PC-9 (cell line): ENCODE results near the gene OXTR. TPM values are rescaled to one million over a fixed set of nuclear protein-coding genes. Genes with fewer than 3 reads are reported as not detected.

ENCODE experiments used
- Bru-seq: library from RNA; stranded (reverse); fragments of 400-500 nt; gene quantifications from one replicate; lab custom pipeline; 2021; lab: Mats Ljungman, UMichigan
- BruChase-seq, 2 experiments: library from RNA; stranded (reverse); fragments of 400-500 nt; gene quantifications; one replicate each; lab custom pipeline; 2021; lab: Mats Ljungman, UMichigan
- BruUV-seq: library from RNA; stranded (reverse); fragments of 400-500 nt; replicated peaks from 2 replicates; lab custom pipeline; 2021; lab: Mats Ljungman, UMichigan
- CTCF ChIA-PET: fragments of 300-600 bp; sonication (Branson Sonifier 250); formaldehyde crosslinking; loops from one replicate; lab custom pipeline; 2022; ENCODE audit warnings: antibody characterized with exemption; lab: Charles Lee
- POLR2A ChIA-PET: fragments of 300-600 bp; sonication (Branson Sonifier 250); formaldehyde crosslinking; loops from one replicate; lab custom pipeline; 2022; ENCODE audit warnings: antibody characterized with exemption; ENCODE audit not compliant: unreplicated experiment; lab: Charles Lee
- DNase-seq, 2 experiments: peaks; one replicate each; pipeline versions ENCODE4 v3.0.0 to v3.0.0-alpha.2; 2015 to 2022; ENCODE audit warnings: mixed read lengths in 1 of 2
- H2AFZ ChIP-seq: fragments of 200-600 bp; sonication (generic); 2 replicates; pipeline ENCODE4 v1.8.1; 2017; ENCODE audit warnings: antibody characterized with exemption
- H3F3A ChIP-seq: fragments of 200-600 bp; sonication (generic); 2 replicates; pipeline ENCODE4 v1.8.1; 2017; ENCODE audit warnings: antibody characterized with exemption, mild to moderate bottlenecking, low read depth; ENCODE audit not compliant: insufficient read depth
- H3K27ac ChIP-seq: fragments of 200-600 bp; sonication (generic); 2 replicates; pipeline ENCODE4 v1.6.1; 2016; ENCODE audit warnings: mixed run types
- H3K27me3 ChIP-seq: fragments of 200-600 bp; sonication (generic); 2 replicates; pipeline ENCODE4 v1.6.1; 2016; ENCODE audit warnings: low read depth, mixed run types; ENCODE audit not compliant: insufficient read depth
- H3K36me3 ChIP-seq: fragments of 200-600 bp; sonication (generic); 2 replicates; pipeline ENCODE4 v1.6.1; 2016; ENCODE audit warnings: low read depth, mixed run types
- H3K4me1 ChIP-seq: fragments of 200-600 bp; sonication (generic); replicated peaks from 2 replicates; pipeline ENCODE4 v1.6.1; 2016; ENCODE audit warnings: mixed run types; ENCODE audit not compliant: insufficient read depth
- H3K4me2 ChIP-seq: fragments of 200-600 bp; sonication (generic); 2 replicates; pipeline ENCODE4 v1.6.1; 2017; ENCODE audit warnings: mixed run types
- H3K4me3 ChIP-seq: fragments of 200-600 bp; sonication (generic); 2 replicates; pipeline ENCODE4 v1.6.1; 2016; ENCODE audit warnings: mixed run types
- H3K79me2 ChIP-seq: fragments of 200-600 bp; sonication (generic); 2 replicates; pipeline ENCODE4 v1.6.1; 2017; ENCODE audit warnings: low read depth, mixed run types
- H3K9me2 ChIP-seq: fragments of 200-600 bp; sonication (generic); 2 replicates; pipeline ENCODE4 v1.8.1; 2017; ENCODE audit warnings: mild to moderate bottlenecking; ENCODE audit not compliant: insufficient read depth
- H3K9me3 ChIP-seq: fragments of 200-600 bp; sonication (generic); 2 replicates; pipeline ENCODE4 v1.8.1; 2016; ENCODE audit warnings: low read depth; ENCODE audit not compliant: insufficient read depth
- H4K20me1 ChIP-seq: fragments of 200-600 bp; sonication (generic); 2 replicates; pipeline ENCODE4 v1.8.1; 2017; ENCODE audit not compliant: insufficient read depth
- EZH2 ChIP-seq: fragments of 200-600 bp; sonication (generic); IDR thresholded peaks from 2 replicates; pipeline ENCODE4 v1.8.0; 2017; ENCODE audit warnings: antibody characterized with exemption, low read depth
- intact Hi-C: fragments of 100-400 bp; cut with micrococcal nuclease; formaldehyde crosslinking; loops from one replicate; pipeline ENCODE4 v1.10.0; 2022; ENCODE audit not compliant: unreplicated experiment
- long read RNA-seq: library from polyadenylated mRNA; stranded (forward); transcript quantifications from one replicate; pipeline ENCODE4 v2.0.0, GENCODE V29; 2022
- total RNA-seq: library from RNA; stranded (reverse); gene quantifications from 2 replicates; pipeline ENCODE4 v1.2.3, GENCODE V29; 2021
- TF ChIP-seq, protein P1 (sequence below): fragments of 200-600 bp; sonication (generic); conservative IDR thresholded peaks from 2 replicates; pipeline ENCODE4 v1.6.1; 2017; ENCODE audit warnings: mixed run types, antibody characterized with exemption, mild to moderate bottlenecking, moderate library complexity

The OXTR gene
- total RNA-seq (3.4 and 6.9 TPM in 2 replicates), Bru-seq, nascent RNA (percentile 37 among the genes with signal in this experiment), BruChase-seq, experiment 1, labeled RNA remaining after a 2-hour chase (percentile 59 among the genes with signal in this experiment), BruChase-seq, experiment 2, labeled RNA remaining after a 6-hour chase (percentile 59 among the genes with signal in this experiment)
- long read RNA-seq, partial matches to known transcripts = 3 of 3 reads
- long read RNA-seq, other reads (novel, unspliced or antisense) = 0 of 3 reads

DNA sequence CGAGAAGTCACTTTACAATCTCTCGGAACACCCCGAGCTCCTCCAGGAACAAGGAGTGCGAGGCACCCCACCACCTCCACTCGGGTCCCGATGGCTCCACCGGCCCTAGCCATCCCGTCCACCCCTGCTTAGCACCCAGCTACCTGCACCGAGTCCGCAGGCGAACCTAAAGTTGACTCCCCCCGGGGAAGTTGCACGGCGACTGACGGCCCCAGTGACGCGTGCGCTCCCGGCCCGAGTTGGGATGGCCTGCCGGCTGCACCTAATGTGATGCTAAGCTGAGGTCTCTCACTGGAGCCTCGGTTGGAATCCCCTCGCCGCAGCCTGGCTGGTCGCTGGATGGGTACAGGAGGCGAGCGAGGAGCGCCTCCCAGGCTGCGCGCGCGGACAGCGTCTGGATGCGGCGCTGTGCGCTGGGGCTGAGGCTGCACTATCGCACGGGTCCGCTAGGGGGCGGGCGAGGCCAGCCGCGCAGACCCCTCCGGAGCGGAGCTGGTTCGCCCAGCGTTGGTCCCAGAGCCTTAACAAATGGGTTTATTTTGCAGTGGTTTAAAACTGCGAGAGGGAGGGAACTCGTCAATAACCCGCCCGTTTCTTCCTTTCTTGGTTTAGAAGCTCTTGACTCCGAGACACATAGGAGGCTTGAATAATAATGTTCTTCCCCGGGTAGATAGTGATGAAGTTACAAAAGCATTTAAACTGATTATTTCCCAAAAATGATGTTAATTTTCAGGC lies at the start of gene OXTR:
TSS of gene OXTR (minus strand) at position 526 of the 735 bp plus-strand sequence. CDS start 1,426 bp downstream, outside the sequence.
- POLR2A ChIA-PET = no interaction called here
- H2AFZ ChIP-seq = peak within 1 kb of the TSS; percentile 80
- no peaks in the 10 kb centered on the region for H3K9me3 ChIP-seq
- no peak for TF ChIP-seq EZH2
- TF ChIP-seq, protein P1, sequence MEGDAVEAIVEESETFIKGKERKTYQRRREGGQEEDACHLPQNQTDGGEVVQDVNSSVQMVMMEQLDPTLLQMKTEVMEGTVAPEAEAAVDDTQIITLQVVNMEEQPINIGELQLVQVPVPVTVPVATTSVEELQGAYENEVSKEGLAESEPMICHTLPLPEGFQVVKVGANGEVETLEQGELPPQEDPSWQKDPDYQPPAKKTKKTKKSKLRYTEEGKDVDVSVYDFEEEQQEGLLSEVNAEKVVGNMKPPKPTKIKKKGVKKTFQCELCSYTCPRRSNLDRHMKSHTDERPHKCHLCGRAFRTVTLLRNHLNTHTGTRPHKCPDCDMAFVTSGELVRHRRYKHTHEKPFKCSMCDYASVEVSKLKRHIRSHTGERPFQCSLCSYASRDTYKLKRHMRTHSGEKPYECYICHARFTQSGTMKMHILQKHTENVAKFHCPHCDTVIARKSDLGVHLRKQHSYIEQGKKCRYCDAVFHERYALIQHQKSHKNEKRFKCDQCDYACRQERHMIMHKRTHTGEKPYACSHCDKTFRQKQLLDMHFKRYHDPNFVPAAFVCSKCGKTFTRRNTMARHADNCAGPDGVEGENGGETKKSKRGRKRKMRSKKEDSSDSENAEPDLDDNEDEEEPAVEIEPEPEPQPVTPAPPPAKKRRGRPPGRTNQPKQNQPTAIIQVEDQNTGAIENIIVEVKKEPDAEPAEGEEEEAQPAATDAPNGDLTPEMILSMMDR = peak; percentile 100
- DNase-seq = peak in 1 of 2 experiments; percentile 80
- intact Hi-C loops = loop anchor here (1.0 to 5.0 kb wide), 5 partner anchors 86 to 298 kb away; no protein-coding TSS in a partner anchor
- no peaks in the 10 kb centered on the region for H4K20me1 ChIP-seq
- H3K9me2 ChIP-seq = no peaks in the 10 kb centered on the region
- no peaks in the 10 kb centered on the region for H3K79me2 ChIP-seq
- no peaks in the 10 kb centered on the region for H3K36me3 ChIP-seq
- H3K27ac ChIP-seq = no peak within 1 kb of the TSS
- H3K27me3 ChIP-seq = no peaks in the 10 kb centered on the region
- H3K4me3 ChIP-seq = peak within 1 kb of the TSS; percentile 53; the same call in 1 of the 2 replicates
- H3F3A ChIP-seq = no peaks in the 10 kb centered on the region
- CTCF ChIA-PET = interaction anchor here (0.5 to 0.9 kb wide), 8 partner anchors 25 to 168 kb away, joined by 3 to 7 read pairs (median 4); no protein-coding TSS in a partner anchor
- no TSS peak for BruUV-seq
- peaks cover 9% of the 10 kb centered on the region; the same call in 1 of the 2 replicates for H3K4me1 ChIP-seq
- H3K4me2 ChIP-seq = peak within 1 kb of the TSS; percentile 87

DNA sequence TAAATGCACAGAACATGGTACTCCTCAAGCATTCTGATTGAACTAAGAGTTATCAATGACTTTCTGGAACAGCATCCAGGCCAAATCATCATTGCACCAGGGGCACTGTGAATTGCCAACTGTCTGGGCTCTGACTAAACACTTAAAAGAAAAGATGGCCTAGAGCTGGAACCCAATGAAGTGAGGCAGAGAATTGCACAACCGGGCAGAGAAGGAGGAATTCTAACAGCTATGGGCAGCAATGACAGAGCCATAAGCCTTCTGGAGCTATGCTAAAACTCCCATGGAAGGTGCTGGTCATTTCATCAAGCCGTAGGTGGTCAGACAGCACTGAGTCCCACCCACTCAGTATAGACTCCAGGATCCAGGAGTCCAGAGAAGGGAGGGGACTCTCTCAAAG lies 48.1 kb upstream of the OXTR start:
- Histone ChIP-seq H3K79me2 (no peaks in the 10 kb centered on the region), H3K9me2 (no peaks in the 10 kb centered on the region), H3K4me3 (no peak overlapping the region), H4K20me1 (no peaks in the 10 kb centered on the region), H3K27ac (no peak overlapping the region), H3F3A (peaks cover 4% of the 10 kb centered on the region; the same call in 1 of the 2 replicates), H3K4me2 (no peak overlapping the region), H3K4me1 (peaks cover 9% of the 10 kb centered on the region), H3K9me3 (peaks cover 20% of the 10 kb centered on the region; the same call in 1 of the 2 replicates), H3K36me3 (no peaks in the 10 kb centered on the region), H2AFZ (no peak overlapping the region), H3K27me3 (no peaks in the 10 kb centered on the region)
- no TSS peak for BruUV-seq
- no peak for DNase-seq
- ChIA-PET CTCF (no interaction called here), POLR2A (no interaction called here)
- TF ChIP-seq, protein P1 = no peak
- TF ChIP-seq EZH2 = no peak
- intact Hi-C loops = no loop called here

GRCh38 chr3:8816106-8816505 lies 46.7 kb upstream of the OXTR start:
- CTCF ChIA-PET = no interaction called here
- no TSS peak for BruUV-seq
- no peak overlapping the region for H3K4me2 ChIP-seq

More at GRCh38 chr3:8816106-8816505, 46.7 kb upstream of the OXTR start:
- TF ChIP-seq, protein P1 = no peak
- TF ChIP-seq EZH2 = no peak
- H3K27ac ChIP-seq = no peak overlapping the region
- H4K20me1 ChIP-seq = no peaks in the 10 kb centered on the region
- H3K27me3 ChIP-seq = no peaks in the 10 kb centered on the region
- H3K4me1 ChIP-seq = no peaks in the 10 kb centered on the region
- DNase-seq = no peak
- intact Hi-C loops = no loop called here
- POLR2A ChIA-PET = no interaction called here
- no peaks in the 10 kb centered on the region for H3F3A ChIP-seq
- H3K36me3 ChIP-seq = no peaks in the 10 kb centered on the region
- no peak overlapping the region for H2AFZ ChIP-seq
- no peaks in the 10 kb centered on the region for H3K79me2 ChIP-seq
- H3K4me3 ChIP-seq = no peak overlapping the region
- H3K9me2 ChIP-seq = no peaks in the 10 kb centered on the region
- peaks cover 15% of the 10 kb centered on the region; the same call in 1 of the 2 replicates for H3K9me3 ChIP-seq
